Stomach (tissue), 9 donors: Measurements from ENCODE around the gene OXNAD1. TPM values are rescaled to one million over a fixed set of nuclear protein-coding genes. Genes with fewer than 3 reads are reported as not detected.

Source experiments
- DNase-seq, 2 donors: peaks; one replicate each; pipeline versions ENCODE4 v3.0.0 to v3.0.0-alpha.2; 2013 to 2019
- H3K27ac ChIP-seq, 5 donors: fragments of 200-600 bp in 4 of 5; sonication (generic) in 4 of 5; one replicate each; pipeline ENCODE4 v1.5.1; 2013 to 2019; ENCODE audit warnings: mild to moderate bottlenecking in 1 of 5, moderate library complexity in 1 of 5
- H3K27me3 ChIP-seq, 3 donors: fragments of 200-600 bp; sonication (generic); one replicate each; pipeline ENCODE4 v1.5.1; 2017 to 2019; ENCODE audit warnings: mixed run types in 1 of 3
- H3K36me3 ChIP-seq, 4 donors: fragments of 200-600 bp; sonication (generic); 1 replicate in 3 of 4; 2 replicates in 1 of 4; pipeline ENCODE4 v1.5.1; 2016 to 2019
- H3K4me1 ChIP-seq, 4 donors: fragments of 200-600 bp; sonication (generic); one replicate each; pipeline ENCODE4 v1.5.1; 2016 to 2019
- H3K4me3 ChIP-seq, 4 donors: fragments of 200-600 bp; sonication (generic) in 3 of 4; one replicate each; pipeline ENCODE4 v1.5.1; 2016 to 2019; ENCODE audit warnings: mild to moderate bottlenecking in 1 of 4
- H3K9me3 ChIP-seq, 4 donors: fragments of 200-600 bp; sonication (generic); one replicate each; pipeline ENCODE4 v1.5.1; 2016 to 2019
- EP300 ChIP-seq: sonication (generic); formaldehyde crosslinking; IDR thresholded peaks from one replicate; pipeline ENCODE4 v1.6.1; 2017; ENCODE audit warnings: antibody characterized with exemption
- POLR2A ChIP-seq, 4 donors: fragments of 450-650 bp; IDR thresholded peaks; one replicate each; pipeline ENCODE4 v1.6.1; 2016; ENCODE audit warnings: antibody characterized with exemption in 4 of 4, control low read depth in 2 of 4, mild to moderate bottlenecking in 1 of 4, moderate library complexity in 1 of 4
- POLR2AphosphoS5 ChIP-seq, 3 donors: sonication (generic); formaldehyde crosslinking; IDR thresholded peaks; one replicate each; pipeline ENCODE4 v1.6.1; 2016; ENCODE audit warnings: antibody characterized with exemption in 3 of 3
- WGBS, 5 donors: extraction: QIAGEN DNeasy Blood & Tissue Kit in 3 of 5; methylation state at CpG; one replicate each; pipeline versions ENCODE4 v1.1.5 to v1.1.7; 2013 to 2018; 5-methylcytosine and 5-hydroxymethylcytosine counted together
- intact Hi-C: fragments of 100-400 bp; cut with DNase I; formaldehyde crosslinking; loops from one replicate; pipeline ENCODE4 v1.15.1; 2023; ENCODE audit warnings: low total_unique reads
- polyA plus RNA-seq, 3 donors: library from polyadenylated mRNA; stranded (reverse); fragments of 200-250 nt; gene quantifications; one replicate each; pipeline ENCODE4 v1.2.3, GENCODE V29; 2013
- total RNA-seq, 5 donors: library from RNA; depleted of rRNA; stranded (reverse); fragments of >200 nt; gene quantifications; one replicate each; pipeline versions ENCODE4 v1.1.0 to v1.2.3, GENCODE V29; 2014 to 2016
- TF ChIP-seq, protein P1 (sequence below), 7 experiments: fragments of 450-650 bp in 4 of 7; fragments of 200-600 bp in 3 of 7; sonication (generic) in 3 of 7; IDR thresholded peaks; one replicate each; pipeline ENCODE4 v1.5.1; 2016 to 2019; ENCODE audit warnings: antibody characterized with exemption in 7 of 7, control low read depth in 2 of 7, mild to moderate bottlenecking in 1 of 7
- donor health status: healthy with polysubstance abuse.
- donor health status: Bipolar disorder and iron deficiency.
- donor health status: healthy.

Gene OXNAD1
- total and polyA plus RNA-seq, 8 donors: 5.5 to 51.3 (median 7.6) TPM

DNA sequence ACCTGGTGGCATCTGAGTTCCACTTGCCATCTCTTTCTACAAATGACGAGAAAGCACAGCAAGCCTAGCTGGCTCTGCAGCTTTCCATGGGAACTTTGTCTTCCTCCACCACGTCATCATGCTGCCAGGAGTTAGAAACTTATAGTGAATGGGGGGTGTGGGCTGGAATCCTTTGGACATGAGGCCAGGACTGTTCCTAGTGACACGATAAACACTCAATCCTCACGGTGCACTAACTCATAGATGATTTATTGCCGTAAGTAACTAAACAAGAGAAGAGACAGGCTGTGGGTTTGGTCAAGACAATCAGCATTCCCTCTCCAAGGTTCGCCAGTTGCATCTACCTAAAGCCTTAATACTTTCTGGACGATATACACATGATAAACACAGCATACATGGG is 50.6 kb downstream of the OXNAD1 start:
- Histone ChIP-seq H3K4me3 (no peak overlapping the region), H3K9me3 (no peaks in the 10 kb centered on the region), H3K27me3 (no peaks in the 10 kb centered on the region), H3K36me3 (peaks cover 3 to 76% (median 70%) of the 10 kb centered on the region in 4 donors), H3K27ac (no peak overlapping the region), H3K4me1 (peaks cover 0 to 22% (median 9%) of the 10 kb centered on the region in 4 donors)
- DNase-seq: no peak
- TF ChIP-seq EP300 (no peak), POLR2A (IDR thresholded peaks at IDR 0.05) (no peak), POLR2AphosphoS5 (IDR thresholded peaks at IDR 0.05) (no peak)
- TF ChIP-seq, protein P1, sequence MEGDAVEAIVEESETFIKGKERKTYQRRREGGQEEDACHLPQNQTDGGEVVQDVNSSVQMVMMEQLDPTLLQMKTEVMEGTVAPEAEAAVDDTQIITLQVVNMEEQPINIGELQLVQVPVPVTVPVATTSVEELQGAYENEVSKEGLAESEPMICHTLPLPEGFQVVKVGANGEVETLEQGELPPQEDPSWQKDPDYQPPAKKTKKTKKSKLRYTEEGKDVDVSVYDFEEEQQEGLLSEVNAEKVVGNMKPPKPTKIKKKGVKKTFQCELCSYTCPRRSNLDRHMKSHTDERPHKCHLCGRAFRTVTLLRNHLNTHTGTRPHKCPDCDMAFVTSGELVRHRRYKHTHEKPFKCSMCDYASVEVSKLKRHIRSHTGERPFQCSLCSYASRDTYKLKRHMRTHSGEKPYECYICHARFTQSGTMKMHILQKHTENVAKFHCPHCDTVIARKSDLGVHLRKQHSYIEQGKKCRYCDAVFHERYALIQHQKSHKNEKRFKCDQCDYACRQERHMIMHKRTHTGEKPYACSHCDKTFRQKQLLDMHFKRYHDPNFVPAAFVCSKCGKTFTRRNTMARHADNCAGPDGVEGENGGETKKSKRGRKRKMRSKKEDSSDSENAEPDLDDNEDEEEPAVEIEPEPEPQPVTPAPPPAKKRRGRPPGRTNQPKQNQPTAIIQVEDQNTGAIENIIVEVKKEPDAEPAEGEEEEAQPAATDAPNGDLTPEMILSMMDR (IDR thresholded peaks at IDR 0.05): no peak
- 83 to 93% (median 85%) methylated on average over 7 of the region's 7 CpGs for WGBS, 5 donors
- intact Hi-C loops: no loop called here

DNA sequence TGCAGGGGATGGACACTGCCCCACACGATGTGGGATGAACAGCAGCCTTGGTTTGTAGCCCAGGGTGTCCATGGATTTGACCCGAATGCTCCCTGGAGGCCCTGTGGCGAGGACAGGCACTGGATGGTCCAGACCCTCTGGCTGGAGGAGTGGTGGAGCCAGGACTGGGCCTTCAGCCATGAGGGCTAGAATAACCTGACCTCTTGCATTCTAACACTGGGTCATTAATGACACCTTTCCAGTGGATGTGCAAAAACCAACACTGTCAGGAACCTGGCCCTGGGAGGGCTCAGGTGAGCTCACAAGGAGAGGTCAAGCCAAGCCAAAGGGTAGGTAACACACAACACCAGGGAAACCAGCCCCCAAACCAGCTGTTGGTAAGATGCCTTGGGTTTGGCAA is 51.4 kb downstream of the OXNAD1 start:
- Histone ChIP-seq H3K27me3 (no peaks in the 10 kb centered on the region), H3K36me3 (peaks cover 3 to 84% (median 77%) of the 10 kb centered on the region in 4 donors), H3K4me3 (no peak overlapping the region), H3K27ac (no peak overlapping the region), H3K4me1 (peaks cover 0 to 19% (median 9%) of the 10 kb centered on the region in 4 donors), H3K9me3 (no peaks in the 10 kb centered on the region)
- DNase-seq: no peak
- 83 to 96% (median 93%) methylated on average over 2 to 3 of the region's 3 CpGs for WGBS, 5 donors
- intact Hi-C loops: no loop called here
- no peak for TF ChIP-seq EP300
- TF ChIP-seq, protein P1 (IDR thresholded peaks at IDR 0.05): no peak
- no peak for TF ChIP-seq POLR2A (IDR thresholded peaks at IDR 0.05)
- TF ChIP-seq POLR2AphosphoS5 (IDR thresholded peaks at IDR 0.05): no peak

DNA sequence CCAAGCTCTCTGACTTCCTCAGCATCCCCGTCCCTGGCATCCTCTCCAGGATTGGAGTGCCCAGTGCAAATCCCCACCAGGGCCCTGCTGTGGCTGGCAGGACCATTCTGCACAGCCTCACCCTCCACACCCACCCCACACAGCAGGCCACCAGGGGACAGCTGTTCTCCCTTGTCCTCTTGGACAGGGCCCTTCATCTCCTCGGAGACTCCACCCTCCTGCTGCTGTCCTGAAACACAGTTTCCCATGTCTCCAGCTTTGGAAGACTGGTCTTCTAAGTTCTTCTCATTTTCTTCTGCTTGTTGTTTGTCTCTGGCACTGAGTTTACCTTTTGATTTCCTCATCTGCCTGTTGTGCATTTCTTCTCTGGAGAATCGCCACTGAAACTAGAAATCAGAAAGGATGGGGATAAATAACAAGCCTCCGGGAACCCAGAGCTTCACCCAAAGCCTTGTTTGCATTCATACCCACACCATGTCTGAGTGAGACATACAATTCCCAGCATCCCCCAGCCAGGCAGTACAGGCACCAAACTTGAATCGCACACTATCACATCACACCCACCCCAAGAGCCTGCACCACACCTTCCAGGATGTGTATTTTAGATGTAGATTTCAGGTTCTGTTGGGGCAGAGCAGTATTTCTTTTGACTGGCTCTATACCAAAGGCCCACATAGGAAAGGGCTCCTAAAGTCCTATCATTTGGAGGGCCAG is 52.0 kb downstream of the OXNAD1 start:
- Histone ChIP-seq H3K27ac (peak overlapping the region in 1 of 5 donors; percentile 17), H3K4me3 (no peak overlapping the region), H3K4me1 (peaks cover 0 to 19% (median 9%) of the 10 kb centered on the region in 4 donors), H3K36me3 (peaks cover 6 to 85% (median 80%) of the 10 kb centered on the region in 4 donors), H3K27me3 (no peaks in the 10 kb centered on the region), H3K9me3 (no peaks in the 10 kb centered on the region)
- no peak for DNase-seq
- TF ChIP-seq, protein P1 (IDR thresholded peaks at IDR 0.05): no peak
- no peak for TF ChIP-seq POLR2A (IDR thresholded peaks at IDR 0.05)
- TF ChIP-seq POLR2AphosphoS5 (IDR thresholded peaks at IDR 0.05): no peak
- TF ChIP-seq EP300: no peak
- WGBS, 5 donors: 77 to 88% (median 83%) methylated on average over 4 to 5 of the region's 5 CpGs
- intact Hi-C loops: no loop called here

DNA sequence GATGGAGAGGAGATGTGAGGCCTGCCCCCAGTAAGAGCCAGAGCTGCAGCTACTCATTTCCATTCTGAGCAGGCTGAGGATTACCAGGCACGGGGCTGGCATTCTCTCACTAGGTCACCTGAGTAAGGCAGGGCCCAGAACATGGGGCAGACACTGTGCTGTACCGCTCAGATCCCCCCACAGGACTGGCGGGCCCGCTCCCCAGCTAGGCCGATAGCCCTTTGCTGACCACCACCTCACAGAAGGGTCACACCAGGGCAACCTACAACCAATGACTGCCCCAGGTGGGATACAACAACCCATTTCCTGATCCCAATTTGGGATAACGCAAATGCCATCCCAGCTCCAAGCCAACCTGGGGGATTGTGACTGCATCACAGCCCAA is 52.5 kb downstream of the OXNAD1 start:
- WGBS, 5 donors: 94 to 98% (median 96%) methylated on average over 5 to 6 of the region's 6 CpGs
- Histone ChIP-seq H3K27me3 (no peaks in the 10 kb centered on the region), H3K36me3 (peaks cover 10 to 85% (median 80%) of the 10 kb centered on the region in 4 donors), H3K9me3 (no peaks in the 10 kb centered on the region), H3K4me3 (no peak overlapping the region), H3K4me1 (peaks cover 0 to 14% (median 7%) of the 10 kb centered on the region in 4 donors), H3K27ac (peak overlapping the region in 2 of 5 donors; percentile 14 to 17)
- intact Hi-C loops: no loop called here
- TF ChIP-seq POLR2A (IDR thresholded peaks at IDR 0.05) (no peak), EP300 (no peak), POLR2AphosphoS5 (IDR thresholded peaks at IDR 0.05) (no peak)
- TF ChIP-seq, protein P1 (IDR thresholded peaks at IDR 0.05): no peak
- DNase-seq: no peak
